GM21381 (cell line): Measurements from ENCODE around the gene GDI2.
"Not testable (repeated sequence)": the region's sequence is repeated elsewhere in the genome, so short reads cannot be mapped to it uniquely, and the experiment has no call there.

Experiments used
- ATAC-seq: cut with Tn5 transposase; IDR thresholded peaks from one replicate; pipeline ENCODE4 v1.9.1; 2021; ENCODE audit warnings: mild to moderate bottlenecking, moderate library complexity; ENCODE audit not compliant: unreplicated experiment

Gene GDI2

DNA sequence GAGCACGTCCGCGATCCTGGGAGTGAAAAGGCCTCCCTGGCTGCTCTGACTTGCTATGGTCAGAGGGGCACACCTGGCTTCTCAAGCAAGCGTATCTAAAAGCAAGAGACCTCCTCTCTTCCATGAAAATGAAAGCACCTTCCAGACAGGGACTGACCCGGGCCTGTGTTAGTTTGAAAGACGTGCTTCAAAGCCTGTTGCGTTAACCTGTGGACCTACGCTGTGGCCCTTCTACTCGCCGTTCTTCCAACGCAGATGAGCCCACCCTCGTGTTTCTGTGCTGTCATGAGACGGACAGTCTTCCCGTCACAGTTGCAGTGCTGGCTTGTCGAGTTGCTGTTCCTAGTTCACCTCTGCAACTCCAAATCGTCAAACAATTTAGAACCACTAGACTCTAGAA, 15.5 kb upstream of the GDI2 start:
- ATAC-seq, result no peak

DNA sequence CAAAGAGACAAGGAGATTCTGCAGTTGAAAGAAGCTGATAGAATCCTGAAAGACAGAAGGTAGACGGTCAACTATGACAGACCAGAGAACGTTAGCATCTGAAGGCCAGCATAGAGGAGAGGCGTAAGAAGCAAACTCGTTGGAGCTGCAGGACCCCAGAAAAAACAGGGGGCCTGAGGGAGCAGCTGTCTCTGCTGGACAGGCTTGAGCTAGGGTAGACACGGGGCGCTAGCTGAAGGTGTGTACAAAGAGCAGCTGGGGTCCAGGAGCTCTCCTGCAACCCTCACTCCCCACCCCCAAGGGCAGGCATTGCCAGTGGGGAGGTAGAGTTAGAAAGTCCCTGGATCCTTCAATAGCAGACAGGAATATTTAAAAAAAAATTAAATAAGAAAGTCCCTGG, 14.6 kb upstream of the GDI2 start:
- no peak for ATAC-seq

DNA sequence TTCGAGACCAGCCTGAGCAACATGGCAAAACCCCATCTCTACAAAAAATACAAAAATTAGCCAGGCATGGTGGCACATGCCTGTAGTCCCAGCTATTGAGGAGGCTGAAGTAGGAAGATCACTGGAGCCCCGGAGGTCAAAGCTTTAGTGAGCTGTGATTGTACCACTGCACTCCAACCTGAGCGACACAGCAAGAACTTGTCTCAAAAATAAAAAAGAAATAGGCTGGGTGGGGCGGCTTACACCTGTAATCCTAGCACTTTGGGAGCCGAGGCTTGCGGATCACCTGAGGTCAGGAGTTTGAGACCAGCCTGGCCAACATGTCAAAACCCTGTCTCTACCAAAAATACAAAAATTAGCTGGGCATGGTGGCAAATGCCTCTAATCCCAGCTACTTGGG, 13.3 kb upstream of the GDI2 start:
- not testable (repeated sequence) for ATAC-seq

DNA sequence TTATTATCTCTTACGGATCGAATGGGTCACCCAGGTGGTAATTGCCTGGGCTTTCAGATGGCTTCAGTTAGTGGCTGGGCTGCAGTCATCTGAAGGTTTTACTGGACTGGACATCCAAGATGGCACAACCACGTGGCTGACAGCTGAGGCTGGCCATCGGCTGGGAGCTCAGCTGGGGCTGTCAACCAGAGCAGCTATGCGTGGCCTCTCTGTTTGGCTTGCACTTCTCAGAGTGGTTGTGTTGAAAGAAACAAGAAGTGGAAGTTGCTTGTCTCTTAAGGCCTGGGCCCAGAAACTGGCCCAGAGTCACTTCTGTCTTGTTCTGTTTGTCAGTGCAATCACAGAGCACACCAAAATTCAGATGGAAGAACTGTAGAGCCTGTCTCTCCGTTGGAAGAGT, 5.7 kb upstream of the GDI2 start:
- ATAC-seq, result peak; percentile 40

DNA sequence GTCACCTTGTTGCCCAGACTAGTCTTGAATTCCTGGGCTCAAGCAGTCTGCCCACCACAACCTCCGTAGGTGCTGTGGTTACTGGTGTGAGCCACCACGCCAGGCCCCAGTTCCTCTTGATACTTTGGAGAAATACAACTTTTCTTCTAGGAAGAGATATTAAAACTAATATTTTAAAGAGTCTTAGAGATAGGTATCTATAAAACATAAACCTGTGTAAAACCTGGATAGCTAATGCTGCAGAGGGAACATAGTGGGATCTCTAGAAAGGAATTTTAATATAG, 4.8 kb upstream of the GDI2 start:
- ATAC-seq, result no peak

DNA sequence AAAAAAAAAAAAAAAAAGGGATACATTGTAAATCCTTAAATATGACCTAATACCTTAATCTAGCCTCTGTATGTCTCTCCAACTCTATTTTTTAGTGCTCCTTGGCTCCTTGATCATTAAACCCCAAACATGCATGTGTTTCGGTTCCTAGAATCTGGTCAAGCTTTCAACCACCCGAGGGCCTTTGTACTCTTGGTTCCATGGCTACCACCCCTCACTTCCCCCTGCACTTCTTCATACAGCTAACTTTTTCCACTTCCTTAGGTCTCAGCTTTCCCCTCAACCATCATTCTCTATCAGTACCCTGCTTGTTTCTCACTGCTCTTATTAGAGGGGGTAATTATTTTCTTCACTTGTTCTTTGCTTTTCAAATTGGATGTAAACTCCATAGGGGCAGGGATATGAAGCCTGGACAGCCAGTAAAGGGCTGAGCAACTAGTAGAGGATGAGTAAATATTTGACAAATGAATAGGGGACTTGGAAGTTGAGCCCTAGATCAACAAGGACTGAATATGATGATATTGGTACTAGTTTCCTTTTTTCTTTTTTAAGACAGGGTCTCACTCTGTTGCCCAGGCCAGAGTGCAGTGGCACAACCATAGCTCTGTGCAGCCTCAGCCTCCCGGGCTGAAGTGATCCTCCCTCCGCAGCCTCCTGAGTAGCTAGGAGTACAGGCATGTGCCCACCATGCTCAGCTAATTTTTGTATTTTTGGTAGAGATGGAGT, 4.3 kb upstream of the GDI2 start:
- ATAC-seq, result no peak

DNA sequence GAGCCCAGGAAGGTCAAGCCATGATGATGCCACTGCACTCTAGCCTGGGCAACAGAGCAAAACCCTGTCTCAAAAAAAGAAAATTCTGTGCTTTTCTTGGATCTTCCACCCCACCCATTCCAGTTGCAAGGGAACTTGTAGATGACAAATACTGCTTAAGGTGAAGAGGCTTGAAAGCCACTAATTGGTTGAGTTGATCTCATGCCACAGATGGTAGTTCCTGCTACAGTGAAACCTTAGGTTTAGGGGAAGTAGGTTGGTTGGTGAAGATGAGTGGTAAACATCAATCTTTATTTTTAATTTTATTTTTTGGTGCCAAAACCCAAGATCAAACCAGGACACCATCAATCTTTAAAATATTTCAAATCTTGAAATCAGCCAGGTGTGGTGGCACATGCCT, 2.9 kb upstream of the GDI2 start:
- no peak for ATAC-seq

DNA sequence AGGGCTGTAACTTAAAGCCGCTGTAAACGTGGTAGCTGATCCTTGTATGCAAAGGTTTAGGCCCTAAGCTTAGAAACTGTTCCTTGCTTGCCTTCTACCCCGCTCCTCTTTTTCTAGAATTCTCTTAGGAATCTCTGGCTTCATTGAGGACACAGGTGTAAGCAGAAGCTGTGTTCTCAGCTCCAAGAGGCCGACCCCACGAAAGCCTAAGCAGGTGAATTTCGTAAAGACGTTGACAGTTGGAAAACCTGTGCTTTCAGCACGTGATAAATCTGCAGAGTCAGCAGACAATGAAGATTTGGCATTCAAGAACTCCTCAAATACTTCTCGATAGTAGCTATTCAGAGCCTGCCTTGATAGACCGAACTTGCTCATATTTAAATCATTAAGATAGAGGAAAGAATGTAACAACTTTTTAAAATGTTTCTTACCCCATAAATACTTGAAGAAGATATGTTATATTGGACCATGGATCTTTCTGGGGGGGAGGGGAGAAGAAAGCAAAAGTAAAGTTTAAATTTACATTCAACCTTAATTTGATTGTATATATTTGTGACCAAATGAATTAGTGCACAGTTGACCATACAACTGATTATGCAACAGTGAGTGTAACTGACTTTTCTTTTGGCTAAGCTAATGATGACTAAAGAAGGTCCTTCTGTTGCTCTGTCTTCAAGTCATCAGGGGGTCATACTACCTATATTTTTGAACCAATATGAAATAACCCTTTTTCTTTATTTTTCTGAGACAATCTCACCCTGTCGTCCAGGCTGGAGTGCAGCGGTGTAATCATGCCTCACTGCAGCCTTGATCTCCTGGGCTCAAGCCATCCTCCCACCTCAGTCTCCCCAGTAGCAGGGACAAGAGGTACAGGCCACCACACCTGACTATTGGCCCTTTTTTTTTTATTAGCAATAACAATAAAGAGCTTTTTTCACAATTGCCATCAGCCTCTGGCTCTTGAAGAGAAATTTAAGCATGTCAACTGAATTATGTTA, 1.2 kb upstream of the GDI2 start:
- no peak for ATAC-seq

DNA sequence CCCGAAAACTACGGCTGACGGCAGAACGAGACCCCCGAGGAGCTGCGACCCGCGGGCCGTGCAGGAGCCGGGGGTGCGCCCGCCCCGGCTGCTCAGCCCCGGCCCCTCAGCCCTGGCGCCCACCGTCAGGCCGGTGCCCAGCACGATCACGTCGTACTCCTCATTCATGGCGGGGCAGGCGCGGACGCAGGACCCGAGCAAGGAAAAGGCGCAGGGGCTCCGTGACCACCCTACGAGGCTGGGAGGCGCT, 218 bp downstream of the GDI2 start:
- ATAC-seq, result peak; percentile 21

DNA sequence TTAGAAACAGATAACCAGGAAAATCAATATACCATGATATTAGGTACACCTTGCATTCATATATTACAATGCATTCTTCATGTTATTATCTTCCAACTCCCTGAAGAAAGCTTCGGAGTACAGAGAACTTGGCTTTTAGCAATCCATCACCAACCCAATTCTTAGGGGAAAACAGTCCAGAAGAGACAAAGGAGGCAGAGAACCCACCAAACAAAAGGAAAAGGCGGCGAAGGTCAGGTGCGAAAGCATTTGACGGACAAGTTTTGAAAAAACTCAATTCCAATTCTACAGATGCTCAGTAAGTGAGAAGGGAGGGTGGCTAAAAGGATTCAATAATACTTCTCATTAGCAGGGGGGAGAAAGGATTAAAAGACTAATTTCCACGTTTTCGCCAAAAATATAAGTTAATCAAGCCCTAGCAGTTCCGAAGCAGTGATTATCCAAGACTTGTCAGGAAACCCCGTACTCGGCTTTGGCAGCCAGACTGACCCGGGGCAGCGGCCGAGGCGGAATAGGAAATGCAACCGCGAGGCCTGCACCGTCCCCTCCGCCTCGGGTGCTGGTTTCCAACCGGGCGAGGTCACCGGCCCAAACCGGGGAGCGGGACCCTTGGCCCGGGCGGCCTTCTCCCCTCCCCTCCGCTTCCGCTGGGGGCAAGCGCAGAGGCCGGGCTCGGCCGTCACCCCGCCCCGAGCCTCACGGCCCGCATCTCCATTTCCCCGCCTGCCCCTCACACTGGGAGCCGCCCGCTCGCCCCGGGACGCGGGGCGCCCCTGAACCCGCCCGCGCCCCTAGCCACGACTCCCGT, 747 bp downstream of the GDI2 start:
- ATAC-seq, result peak; percentile 20

DNA sequence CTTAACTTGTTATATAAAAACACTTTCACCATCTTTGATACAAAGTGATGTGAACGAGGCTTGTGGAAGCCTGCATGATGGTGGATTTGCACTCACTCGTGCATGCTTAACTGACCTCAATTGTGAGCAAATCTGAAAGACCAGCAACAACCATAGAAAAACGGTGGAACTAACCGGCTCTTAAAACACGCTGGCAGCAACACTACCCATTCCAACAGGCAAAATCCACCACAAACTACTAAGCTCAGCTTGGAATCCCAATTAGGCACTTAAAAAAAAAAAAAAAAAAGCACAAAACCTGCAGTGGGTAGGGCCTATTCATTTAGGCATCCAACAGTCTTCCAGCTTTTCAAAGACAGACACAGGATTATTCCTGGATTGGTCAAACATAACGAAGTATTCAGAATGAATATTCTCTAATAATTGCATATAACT, 1.8 kb downstream of the GDI2 start:
- ATAC-seq, result no peak

DNA sequence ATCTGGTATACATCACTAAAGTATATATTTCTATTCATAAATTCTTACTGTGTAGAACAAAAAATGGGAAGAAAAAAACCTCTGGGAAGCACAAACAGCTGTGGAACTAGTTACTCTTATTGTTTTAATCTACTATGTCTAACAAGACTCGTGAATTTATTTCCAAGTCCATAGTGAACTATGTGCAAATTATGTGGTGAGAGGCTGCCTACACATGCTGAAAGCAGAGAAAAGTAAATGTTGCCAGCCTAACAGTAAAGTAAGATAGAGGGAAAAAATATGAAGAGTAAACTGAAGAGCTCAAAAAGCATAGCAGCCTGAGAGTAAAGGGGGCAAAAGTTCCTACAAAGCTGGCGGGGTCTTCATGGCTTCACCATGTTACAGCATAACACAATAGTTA, 3.0 kb downstream of the GDI2 start:
- no peak for ATAC-seq

DNA sequence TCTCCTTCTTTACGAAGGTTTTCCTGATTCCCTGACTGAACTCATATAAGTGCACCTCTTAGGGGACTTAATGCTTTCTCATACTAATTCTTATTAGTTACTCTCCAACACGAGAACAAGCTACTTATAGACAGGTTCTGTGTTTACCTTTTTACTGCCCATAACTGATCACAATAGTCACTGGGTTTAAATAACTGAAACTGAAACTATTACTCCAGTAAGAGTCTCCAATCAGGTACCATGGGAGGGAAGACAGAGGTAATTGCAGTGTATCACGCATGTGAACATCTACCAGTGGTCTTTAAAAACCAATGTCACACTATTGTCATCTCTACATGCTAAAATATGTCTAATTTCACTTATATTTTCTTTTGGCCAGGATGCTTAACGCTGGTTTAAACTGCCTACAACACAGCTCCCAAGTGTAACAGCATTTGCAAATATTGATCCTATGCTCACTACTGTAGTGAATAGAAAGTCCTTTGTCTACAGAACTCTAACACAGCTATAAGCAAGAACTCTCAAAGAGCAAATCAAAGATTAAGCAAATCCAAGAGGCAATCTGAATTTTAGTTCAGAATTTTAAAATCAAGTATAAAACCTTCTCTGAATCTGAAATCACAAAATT, 3.6 kb downstream of the GDI2 start:
- no peak for ATAC-seq

DNA sequence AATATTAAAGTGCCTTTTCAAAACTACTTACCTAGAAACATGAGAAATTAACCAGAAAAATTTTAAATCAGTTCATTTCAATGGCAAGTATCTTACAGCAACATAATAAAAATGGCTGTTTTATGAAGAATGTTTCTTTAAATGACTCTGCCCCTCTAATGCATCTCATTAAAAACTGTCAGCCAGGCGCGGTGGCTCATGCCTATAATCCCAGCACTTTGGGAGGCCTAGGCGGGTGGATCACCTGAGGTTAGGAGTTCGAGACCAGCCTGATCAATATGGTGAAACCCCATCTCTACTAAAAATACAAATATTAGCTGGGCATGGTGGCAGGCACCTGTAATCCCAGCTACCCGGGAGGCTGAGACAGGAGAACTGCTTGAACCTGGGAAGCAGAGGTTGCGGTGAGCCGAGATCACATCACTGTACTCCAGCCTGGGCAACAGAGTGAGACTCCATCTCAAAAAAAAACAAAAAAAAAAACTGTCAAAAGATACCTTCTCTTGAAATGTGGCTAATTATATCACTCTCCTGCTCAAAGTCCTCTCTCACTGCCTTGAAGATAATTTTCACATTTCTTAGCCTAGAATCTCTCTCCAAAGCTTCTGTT, 4.3 kb downstream of the GDI2 start:
- not testable (repeated sequence) for ATAC-seq

DNA sequence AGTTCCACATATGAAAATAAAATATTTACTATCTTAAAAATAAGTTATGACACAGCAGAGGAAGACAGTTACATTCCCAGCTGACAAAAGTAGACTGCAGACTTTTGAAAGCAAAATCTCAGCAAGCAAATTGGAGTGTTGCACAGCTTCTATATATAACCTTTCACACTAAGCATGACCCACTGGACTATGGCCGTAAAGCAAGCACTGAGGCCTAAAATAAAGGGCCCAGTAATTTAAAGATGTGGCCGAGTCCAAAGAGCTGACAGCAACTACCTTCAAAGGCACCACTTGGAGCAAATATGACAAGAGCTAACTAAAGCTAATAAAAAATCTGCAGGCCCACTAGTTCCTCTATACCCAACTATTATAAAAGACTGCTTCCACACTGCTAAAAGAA, 6.5 kb downstream of the GDI2 start:
- ATAC-seq, result no peak

DNA sequence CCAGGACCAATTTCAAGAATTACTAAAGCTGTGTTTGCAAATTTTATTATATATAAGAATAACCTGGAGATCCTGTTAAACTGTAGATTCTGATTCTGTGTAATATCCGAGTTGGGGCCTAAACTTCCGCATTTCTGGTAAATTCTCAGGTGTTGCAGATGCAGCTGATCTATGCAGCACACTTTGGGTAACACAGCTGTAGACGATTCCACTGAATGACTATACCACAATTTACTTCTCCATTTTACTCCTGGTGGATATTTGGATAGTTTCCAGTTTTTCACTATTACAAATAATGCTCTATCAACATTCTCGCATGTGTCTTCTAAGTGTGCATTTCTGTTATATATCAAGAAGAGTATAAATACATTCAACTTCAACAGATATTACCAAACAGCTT, 7.5 kb downstream of the GDI2 start:
- no peak for ATAC-seq

DNA sequence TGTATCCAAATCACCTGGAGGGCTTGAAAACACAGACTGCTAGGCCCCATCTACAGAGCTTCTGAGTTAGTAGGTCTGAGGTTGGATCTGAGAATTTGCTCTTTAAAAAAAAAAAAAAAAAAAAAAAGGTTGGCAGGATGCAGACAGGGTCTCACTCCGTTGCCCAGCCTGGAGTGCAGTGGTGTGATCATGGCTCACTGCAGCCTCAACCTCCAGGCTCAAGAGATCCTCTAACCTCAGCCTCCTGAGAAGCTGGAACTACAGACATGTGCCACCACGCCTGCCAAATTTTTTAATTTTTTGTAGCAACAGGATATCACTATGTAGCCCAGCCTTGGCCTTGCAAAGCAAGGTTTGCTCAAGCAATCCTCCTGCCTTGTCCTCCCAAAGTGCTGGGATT, 8.0 kb downstream of the GDI2 start:
- ATAC-seq, result no peak

DNA sequence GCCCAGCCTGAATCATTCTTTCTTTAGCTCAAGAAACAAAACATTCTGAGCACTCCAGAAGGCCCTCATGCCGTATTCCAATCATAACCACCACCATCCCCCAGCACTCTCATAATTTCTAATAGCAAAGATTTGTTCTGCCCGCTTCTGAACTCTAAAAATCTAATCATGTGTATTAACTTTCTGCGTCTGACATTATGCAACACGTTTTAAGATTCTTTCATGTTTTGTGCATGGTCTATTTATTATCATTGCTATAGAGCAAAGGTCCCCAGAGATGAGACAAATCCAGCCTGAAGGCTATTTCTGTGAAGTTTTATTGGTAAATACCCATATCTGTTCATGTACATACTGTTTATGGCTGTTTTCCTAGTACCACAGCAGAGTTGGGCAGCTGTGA, 8.8 kb downstream of the GDI2 start:
- no peak for ATAC-seq

DNA sequence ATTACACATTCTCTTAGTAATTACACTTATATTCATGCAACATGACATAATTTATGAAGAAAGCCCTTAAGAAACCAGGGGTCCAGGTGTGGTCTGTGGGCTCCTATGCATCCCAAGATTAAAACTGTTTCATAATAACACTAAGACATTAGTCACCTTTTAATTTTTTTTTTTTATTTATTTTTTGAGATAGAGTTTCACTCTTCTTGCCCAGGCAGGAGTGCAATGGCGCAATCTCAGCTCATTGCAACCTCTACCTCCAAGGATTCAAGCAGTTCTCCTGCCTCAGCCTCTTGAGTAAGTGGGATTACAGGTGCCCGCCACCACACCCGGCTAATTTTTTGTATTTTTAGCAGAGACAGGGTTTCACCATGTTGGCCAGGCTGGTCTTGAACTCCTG, 12.5 kb downstream of the GDI2 start:
- no peak for ATAC-seq

DNA sequence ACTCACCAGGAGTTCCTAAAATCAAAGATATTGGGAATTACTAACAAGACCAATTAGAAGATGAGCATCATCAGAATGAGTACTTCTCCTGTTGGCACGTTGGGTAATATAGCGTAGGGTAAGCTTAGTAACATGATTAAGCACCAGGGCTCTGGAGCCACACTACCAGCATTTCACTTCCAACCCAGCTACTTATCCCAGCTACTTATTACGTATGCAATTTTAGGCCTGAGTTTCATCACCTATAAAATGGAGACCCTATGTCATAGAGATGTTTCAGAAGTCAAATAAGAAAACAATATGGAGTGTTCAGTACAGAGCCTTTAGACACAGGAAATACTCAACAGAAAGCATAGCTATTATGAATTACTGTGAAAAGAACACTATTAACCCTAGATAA, 19.0 kb downstream of the GDI2 start:
- ATAC-seq, result no peak

DNA sequence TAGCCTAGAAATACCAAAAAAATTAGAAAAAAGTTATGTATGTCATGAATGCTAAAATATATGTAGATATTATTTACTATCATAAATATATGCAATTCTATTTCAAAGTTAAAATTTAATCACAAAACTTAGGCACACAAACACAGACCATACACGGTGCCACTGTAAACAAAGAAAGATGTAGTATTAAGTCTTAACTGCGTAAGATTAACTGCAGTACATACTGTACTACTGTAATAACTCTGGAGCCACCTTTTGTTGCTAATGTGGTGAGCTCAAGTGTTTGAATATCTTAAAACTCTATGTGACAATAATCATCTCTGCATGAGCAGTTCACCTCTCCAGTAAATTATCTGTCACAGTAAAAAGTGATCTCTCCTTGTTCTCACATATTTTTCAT, 23.6 kb downstream of the GDI2 start:
- no peak for ATAC-seq
